Stomach (tissue), 9 donors: ENCODE measurements around the gene CCDC184. TPM values are rescaled to one million over a fixed set of nuclear protein-coding genes. Genes with fewer than 3 reads are reported as not detected.
A peak's percentile ranks its signal among the peaks of the same experiment; 100 is the strongest.

Experiments used
- DNase-seq, 2 donors: peaks; one replicate each; pipeline versions ENCODE4 v3.0.0 to v3.0.0-alpha.2; 2013 to 2019
- H3K27ac ChIP-seq, 5 donors: fragments of 200-600 bp in 4 of 5; sonication (generic) in 4 of 5; one replicate each; pipeline ENCODE4 v1.5.1; 2013 to 2019; ENCODE audit warnings: mild to moderate bottlenecking in 1 of 5, moderate library complexity in 1 of 5
- H3K27me3 ChIP-seq, 3 donors: fragments of 200-600 bp; sonication (generic); one replicate each; pipeline ENCODE4 v1.5.1; 2017 to 2019; ENCODE audit warnings: mixed run types in 1 of 3
- H3K36me3 ChIP-seq, 4 donors: fragments of 200-600 bp; sonication (generic); 1 replicate in 3 of 4; 2 replicates in 1 of 4; pipeline ENCODE4 v1.5.1; 2016 to 2019
- H3K4me1 ChIP-seq, 4 donors: fragments of 200-600 bp; sonication (generic); one replicate each; pipeline ENCODE4 v1.5.1; 2016 to 2019
- H3K4me3 ChIP-seq, 4 donors: fragments of 200-600 bp; sonication (generic) in 3 of 4; one replicate each; pipeline ENCODE4 v1.5.1; 2016 to 2019; ENCODE audit warnings: mild to moderate bottlenecking in 1 of 4
- H3K9me3 ChIP-seq, 4 donors: fragments of 200-600 bp; sonication (generic); one replicate each; pipeline ENCODE4 v1.5.1; 2016 to 2019
- EP300 ChIP-seq: sonication (generic); formaldehyde crosslinking; IDR thresholded peaks from one replicate; pipeline ENCODE4 v1.6.1; 2017; ENCODE audit warnings: antibody characterized with exemption
- POLR2A ChIP-seq, 4 donors: fragments of 450-650 bp; IDR thresholded peaks; one replicate each; pipeline ENCODE4 v1.6.1; 2016; ENCODE audit warnings: antibody characterized with exemption in 4 of 4, control low read depth in 2 of 4, mild to moderate bottlenecking in 1 of 4, moderate library complexity in 1 of 4
- POLR2AphosphoS5 ChIP-seq, 3 donors: sonication (generic); formaldehyde crosslinking; IDR thresholded peaks; one replicate each; pipeline ENCODE4 v1.6.1; 2016; ENCODE audit warnings: antibody characterized with exemption in 3 of 3
- WGBS, 5 donors: extraction: QIAGEN DNeasy Blood & Tissue Kit in 3 of 5; methylation state at CpG; one replicate each; pipeline versions ENCODE4 v1.1.5 to v1.1.7; 2013 to 2018; 5-methylcytosine and 5-hydroxymethylcytosine counted together
- intact Hi-C: fragments of 100-400 bp; cut with DNase I; formaldehyde crosslinking; loops from one replicate; pipeline ENCODE4 v1.15.1; 2023; ENCODE audit warnings: low total_unique reads
- polyA plus RNA-seq, 3 donors: library from polyadenylated mRNA; stranded (reverse); fragments of 200-250 nt; gene quantifications; one replicate each; pipeline ENCODE4 v1.2.3, GENCODE V29; 2013
- total RNA-seq, 5 donors: library from RNA; depleted of rRNA; stranded (reverse); fragments of >200 nt; gene quantifications; one replicate each; pipeline versions ENCODE4 v1.1.0 to v1.2.3, GENCODE V29; 2014 to 2016
- TF ChIP-seq, protein P1 (sequence below), 7 experiments: fragments of 450-650 bp in 4 of 7; fragments of 200-600 bp in 3 of 7; sonication (generic) in 3 of 7; IDR thresholded peaks; one replicate each; pipeline ENCODE4 v1.5.1; 2016 to 2019; ENCODE audit warnings: antibody characterized with exemption in 7 of 7, control low read depth in 2 of 7, mild to moderate bottlenecking in 1 of 7
- donor health status: healthy with polysubstance abuse.
- donor health status: Bipolar disorder and iron deficiency.
- donor health status: healthy.

Gene CCDC184
- total and polyA plus RNA-seq, 8 donors: 0.29 to 4.7 (median 0.99) TPM; not detected in 2

DNA sequence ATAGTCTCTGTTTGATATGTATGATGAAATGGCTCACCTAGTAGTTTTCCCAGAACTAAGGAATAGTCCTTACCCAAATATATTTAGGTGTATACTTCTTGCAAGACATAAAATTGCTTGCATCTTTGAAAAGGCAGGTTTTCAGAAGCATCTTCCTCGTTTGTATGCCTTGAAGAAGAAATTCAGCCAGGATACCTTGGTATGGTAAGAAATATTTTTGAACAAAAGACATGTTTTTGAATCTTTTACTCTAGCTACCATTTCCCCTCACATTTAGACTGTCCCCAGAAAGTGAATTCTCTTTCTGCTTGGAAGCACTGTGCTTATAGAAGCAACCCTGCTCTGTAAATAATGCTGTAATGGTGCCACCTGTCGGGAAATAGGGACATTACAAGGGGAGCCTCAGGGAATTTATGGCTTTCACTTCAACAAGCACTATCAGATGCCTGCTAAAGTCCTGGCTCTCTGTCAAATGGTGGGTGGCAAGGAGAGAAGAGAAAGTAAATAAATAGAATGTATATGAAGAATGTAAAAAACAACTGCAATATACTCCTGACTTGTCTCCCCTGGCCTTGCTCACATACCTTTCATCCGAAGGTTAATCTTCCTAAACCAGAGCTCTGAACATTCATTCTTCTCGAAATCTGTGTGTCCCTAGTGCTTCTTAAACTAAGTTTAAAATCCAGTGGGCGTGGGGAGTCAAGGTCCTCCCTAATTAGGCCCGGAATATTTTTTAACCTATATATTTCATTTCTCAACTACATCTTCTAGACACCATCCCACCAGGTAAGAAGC lies 6.1 kb downstream of the CCDC184 start:
- Histone ChIP-seq H3K9me3 (no peaks in the 10 kb centered on the region), H3K27ac (no peak overlapping the region), H3K4me1 (peaks cover under 1 to 7% (median 4%) of the 10 kb centered on the region in 4 donors), H3K27me3 (peaks cover 0 to 38% (median 8%) of the 10 kb centered on the region in 3 donors), H3K4me3 (no peak overlapping the region), H3K36me3 (no peaks in the 10 kb centered on the region)
- TF ChIP-seq, protein P1, sequence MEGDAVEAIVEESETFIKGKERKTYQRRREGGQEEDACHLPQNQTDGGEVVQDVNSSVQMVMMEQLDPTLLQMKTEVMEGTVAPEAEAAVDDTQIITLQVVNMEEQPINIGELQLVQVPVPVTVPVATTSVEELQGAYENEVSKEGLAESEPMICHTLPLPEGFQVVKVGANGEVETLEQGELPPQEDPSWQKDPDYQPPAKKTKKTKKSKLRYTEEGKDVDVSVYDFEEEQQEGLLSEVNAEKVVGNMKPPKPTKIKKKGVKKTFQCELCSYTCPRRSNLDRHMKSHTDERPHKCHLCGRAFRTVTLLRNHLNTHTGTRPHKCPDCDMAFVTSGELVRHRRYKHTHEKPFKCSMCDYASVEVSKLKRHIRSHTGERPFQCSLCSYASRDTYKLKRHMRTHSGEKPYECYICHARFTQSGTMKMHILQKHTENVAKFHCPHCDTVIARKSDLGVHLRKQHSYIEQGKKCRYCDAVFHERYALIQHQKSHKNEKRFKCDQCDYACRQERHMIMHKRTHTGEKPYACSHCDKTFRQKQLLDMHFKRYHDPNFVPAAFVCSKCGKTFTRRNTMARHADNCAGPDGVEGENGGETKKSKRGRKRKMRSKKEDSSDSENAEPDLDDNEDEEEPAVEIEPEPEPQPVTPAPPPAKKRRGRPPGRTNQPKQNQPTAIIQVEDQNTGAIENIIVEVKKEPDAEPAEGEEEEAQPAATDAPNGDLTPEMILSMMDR (IDR thresholded peaks at IDR 0.05): peak in 5 of 7 experiments; percentile 74 to 92 (median 88)
- TF ChIP-seq EP300: no peak
- peak in 2 of 3 donors; percentile 20 to 24 for TF ChIP-seq POLR2AphosphoS5 (IDR thresholded peaks at IDR 0.05)
- TF ChIP-seq POLR2A (IDR thresholded peaks at IDR 0.05): no peak
- peak; percentile 74 to 90 for DNase-seq
- intact Hi-C loops: no loop called here
- 34 to 43% (median 40%) methylated on average over 6 of the region's 6 CpGs for WGBS, 5 donors

DNA sequence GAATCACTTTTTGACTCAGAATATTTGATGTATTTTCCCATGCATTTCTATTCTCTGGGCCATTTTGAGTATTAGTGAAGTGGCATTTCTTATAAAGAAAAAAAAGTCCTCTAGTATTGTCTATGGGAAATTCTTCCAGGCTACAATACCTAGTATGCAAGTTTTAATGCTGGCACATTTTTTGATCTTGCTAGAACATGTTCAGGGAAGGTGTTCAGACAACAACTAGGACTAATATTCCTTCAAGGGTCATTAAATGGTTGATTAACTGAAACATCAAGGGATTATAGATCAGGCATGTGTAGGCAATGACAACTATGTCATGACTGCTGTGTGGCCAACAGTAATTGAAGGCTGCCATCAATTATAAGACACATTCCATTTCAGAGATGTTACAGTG lies 7.7 kb downstream of the CCDC184 start:
- no peaks in the 10 kb centered on the region for H3K36me3 ChIP-seq
- no peaks in the 10 kb centered on the region for H3K9me3 ChIP-seq
- TF ChIP-seq, protein P1 (IDR thresholded peaks at IDR 0.05): no peak
- no peak for TF ChIP-seq POLR2AphosphoS5 (IDR thresholded peaks at IDR 0.05)
- TF ChIP-seq POLR2A (IDR thresholded peaks at IDR 0.05): no peak
- no peak for TF ChIP-seq EP300
- DNase-seq: no peak
- H3K27me3 ChIP-seq: peaks cover 0 to 22% (median 0%) of the 10 kb centered on the region in 3 donors
- no peak overlapping the region for H3K4me3 ChIP-seq
- H3K4me1 ChIP-seq: no peaks in the 10 kb centered on the region
- intact Hi-C loops: no loop called here
- H3K27ac ChIP-seq: no peak overlapping the region

DNA sequence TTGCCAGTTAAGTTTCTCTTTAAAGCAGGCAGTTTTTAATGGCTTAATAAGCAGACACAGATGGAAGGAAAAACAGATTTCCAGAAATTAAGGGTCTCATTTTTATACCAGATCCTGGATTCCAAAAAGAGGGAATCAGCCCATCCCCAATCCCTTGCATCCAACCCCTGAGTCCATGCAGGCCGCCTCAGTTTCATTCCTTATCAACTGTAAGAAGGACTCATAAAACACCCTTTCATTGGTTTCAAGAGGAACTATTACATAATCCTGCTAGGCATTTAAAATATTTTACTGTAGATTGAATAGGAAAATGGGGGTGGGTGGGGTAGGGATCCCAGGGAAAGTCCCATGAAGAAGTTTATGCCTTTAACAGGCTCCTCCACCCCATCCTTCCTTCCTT lies 9.4 kb downstream of the CCDC184 start:
- Histone ChIP-seq H3K9me3 (no peaks in the 10 kb centered on the region), H3K36me3 (no peaks in the 10 kb centered on the region), H3K27ac (no peak overlapping the region), H3K27me3 (peaks cover 0 to 21% (median 0%) of the 10 kb centered on the region in 3 donors), H3K4me3 (no peak overlapping the region), H3K4me1 (peaks cover 0 to 9% (median 7%) of the 10 kb centered on the region in 4 donors)
- intact Hi-C loops: no loop called here
- 71 to 93% (median 82%) methylated on average over 1 of the region's 1 CpG for WGBS, 5 donors
- DNase-seq: no peak
- no peak for TF ChIP-seq POLR2AphosphoS5 (IDR thresholded peaks at IDR 0.05)
- TF ChIP-seq POLR2A (IDR thresholded peaks at IDR 0.05): no peak
- TF ChIP-seq, protein P1 (IDR thresholded peaks at IDR 0.05): no peak
- no peak for TF ChIP-seq EP300

DNA sequence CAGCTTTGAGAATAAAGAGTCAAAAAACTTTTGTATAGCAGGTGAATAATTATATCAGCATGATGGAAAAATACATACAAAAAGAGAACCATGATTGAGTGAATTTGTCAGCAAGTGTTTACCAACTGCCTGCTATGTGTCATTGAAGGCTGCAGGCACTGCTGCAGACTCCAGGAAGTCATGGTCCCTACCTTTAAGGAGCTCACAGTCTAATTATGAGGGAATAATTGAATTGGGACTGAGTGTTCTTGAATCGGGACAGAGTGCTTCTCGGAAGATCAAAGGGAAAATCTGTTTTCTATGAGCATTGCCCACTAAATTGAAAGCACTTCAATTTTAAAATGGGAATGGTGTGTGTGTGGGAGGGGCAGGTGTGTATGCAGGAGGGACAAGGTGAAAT lies 10.2 kb downstream of the CCDC184 start:
- intact Hi-C loops: no loop called here
- Histone ChIP-seq H3K36me3 (no peaks in the 10 kb centered on the region), H3K4me3 (no peak overlapping the region), H3K9me3 (no peaks in the 10 kb centered on the region), H3K27me3 (peaks cover 0 to 21% (median 0%) of the 10 kb centered on the region in 3 donors), H3K4me1 (peaks cover under 1 to 9% (median 7%) of the 10 kb centered on the region in 4 donors), H3K27ac (no peak overlapping the region)
- 73 to 75% (median 75%) methylated on average over 2 of the region's 2 CpGs for WGBS, 5 donors
- DNase-seq: no peak
- TF ChIP-seq, protein P1 (IDR thresholded peaks at IDR 0.05): no peak
- TF ChIP-seq EP300: no peak
- no peak for TF ChIP-seq POLR2AphosphoS5 (IDR thresholded peaks at IDR 0.05)
- no peak for TF ChIP-seq POLR2A (IDR thresholded peaks at IDR 0.05)
